ENCODE results near the gene LDLRAD1. TPM values are rescaled to one million over a fixed set of nuclear protein-coding genes. Genes with fewer than 3 reads are reported as not detected.

Gene LDLRAD1, protein sequence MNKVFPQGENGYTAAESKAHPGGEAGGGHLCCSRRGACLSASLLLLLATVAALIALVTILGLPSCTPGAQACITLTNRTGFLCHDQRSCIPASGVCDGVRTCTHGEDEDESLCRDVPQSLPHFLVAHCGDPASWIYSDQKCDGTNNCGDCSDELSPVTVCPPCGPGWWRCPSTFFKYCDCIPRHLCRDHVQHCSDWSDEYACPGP
- 13.7 TPM for total RNA-seq
- long read RNA-seq, transcript LDLRAD1-201 (6 exons, 785 nt), result major isoform, 14 of 28 reads
- long read RNA-seq, partial matches to known transcripts, result 2 of 28 reads
- long read RNA-seq, other reads (novel, unspliced or antisense), result 9 of 28 reads

DNA sequence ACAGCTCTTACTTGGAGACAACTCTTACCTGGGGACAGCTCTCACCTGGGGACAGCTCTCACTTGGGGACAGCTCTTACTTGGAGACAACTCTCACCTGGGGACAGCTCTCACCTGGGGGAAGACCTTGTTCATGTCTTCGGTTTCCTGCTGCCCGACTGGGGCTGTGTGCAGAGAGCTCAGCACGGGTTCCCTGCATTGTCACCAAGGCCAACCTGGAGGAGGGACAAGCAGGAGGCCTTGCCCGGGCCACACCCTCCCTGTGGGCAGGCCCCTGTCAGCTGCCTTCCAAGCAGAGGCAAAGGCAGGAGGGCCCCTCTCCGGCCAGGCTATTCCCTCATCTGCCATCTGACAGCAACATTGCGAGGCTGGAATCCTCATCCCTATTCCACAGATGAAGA lies at the start of gene LDLRAD1:
Gene LDLRAD1, minus strand, starts transcription at position 208 of the 400 bp plus-strand sequence. Its CDS starts 74 bp downstream, at position 134.
- DNase-seq, result no peak
- Histone ChIP-seq H3K4me3 (no peak within 1 kb of the TSS), H3K4me1 (no peaks in the 10 kb centered on the region), H3K27ac (no peak within 1 kb of the TSS), H3K9me3 (no peaks in the 10 kb centered on the region), H3K36me3 (no peaks in the 10 kb centered on the region), H3K27me3 (ENCODE audit: low read depth) (no peaks in the 10 kb centered on the region)
- intact Hi-C loops (cut with DNase I), result no loop called here
- no peak for ATAC-seq
- TF ChIP-seq, protein P1, sequence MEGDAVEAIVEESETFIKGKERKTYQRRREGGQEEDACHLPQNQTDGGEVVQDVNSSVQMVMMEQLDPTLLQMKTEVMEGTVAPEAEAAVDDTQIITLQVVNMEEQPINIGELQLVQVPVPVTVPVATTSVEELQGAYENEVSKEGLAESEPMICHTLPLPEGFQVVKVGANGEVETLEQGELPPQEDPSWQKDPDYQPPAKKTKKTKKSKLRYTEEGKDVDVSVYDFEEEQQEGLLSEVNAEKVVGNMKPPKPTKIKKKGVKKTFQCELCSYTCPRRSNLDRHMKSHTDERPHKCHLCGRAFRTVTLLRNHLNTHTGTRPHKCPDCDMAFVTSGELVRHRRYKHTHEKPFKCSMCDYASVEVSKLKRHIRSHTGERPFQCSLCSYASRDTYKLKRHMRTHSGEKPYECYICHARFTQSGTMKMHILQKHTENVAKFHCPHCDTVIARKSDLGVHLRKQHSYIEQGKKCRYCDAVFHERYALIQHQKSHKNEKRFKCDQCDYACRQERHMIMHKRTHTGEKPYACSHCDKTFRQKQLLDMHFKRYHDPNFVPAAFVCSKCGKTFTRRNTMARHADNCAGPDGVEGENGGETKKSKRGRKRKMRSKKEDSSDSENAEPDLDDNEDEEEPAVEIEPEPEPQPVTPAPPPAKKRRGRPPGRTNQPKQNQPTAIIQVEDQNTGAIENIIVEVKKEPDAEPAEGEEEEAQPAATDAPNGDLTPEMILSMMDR (IDR thresholded peaks at IDR 0.05), result no peak

DNA sequence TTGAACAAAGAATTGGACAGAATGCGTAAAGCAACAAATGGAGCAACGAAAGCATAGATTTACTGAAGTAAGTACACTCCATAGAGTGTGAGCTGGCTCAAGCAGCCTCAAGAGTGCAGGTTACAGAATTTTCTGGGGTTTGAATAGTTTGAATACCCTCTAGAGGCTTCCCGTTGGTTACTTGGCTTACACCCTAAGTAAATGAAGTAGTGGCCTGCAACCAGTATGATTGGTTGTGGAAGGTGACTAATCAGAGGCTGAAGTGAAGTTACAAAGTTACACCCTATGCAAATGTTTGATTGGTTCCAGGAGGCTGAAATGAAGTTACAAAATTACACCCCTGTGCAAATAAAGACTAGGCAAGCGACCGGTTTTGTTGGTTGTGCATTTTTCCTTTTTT lies 46.3 kb upstream of the LDLRAD1 start:
- H3K4me1 ChIP-seq, result no peaks in the 10 kb centered on the region
- H3K27me3 ChIP-seq (ENCODE audit: low read depth), result no peaks in the 10 kb centered on the region
- TF ChIP-seq, protein P1 (IDR thresholded peaks at IDR 0.05), result no peak
- no peaks in the 10 kb centered on the region for H3K36me3 ChIP-seq
- H3K4me3 ChIP-seq, result no peak overlapping the region
- H3K9me3 ChIP-seq, result no peaks in the 10 kb centered on the region
- ATAC-seq, result no peak
- DNase-seq, result no peak
- H3K27ac ChIP-seq, result no peak overlapping the region
- intact Hi-C loops (cut with DNase I), result no loop called here

DNA sequence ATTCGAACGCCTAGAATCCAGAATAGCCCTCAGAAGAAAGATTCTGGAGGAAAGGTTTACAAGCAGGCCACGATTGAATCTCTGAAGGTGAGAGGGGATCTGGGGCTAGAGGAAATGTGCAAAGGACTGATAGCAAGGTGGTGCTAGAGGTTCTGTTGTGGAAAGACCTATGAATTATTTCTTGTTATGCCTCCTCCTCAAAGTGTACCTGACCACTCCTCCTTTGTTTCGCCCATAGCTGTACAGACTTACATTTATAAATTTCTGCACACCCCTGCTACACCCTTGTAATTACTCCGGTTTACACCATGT lies 36.4 kb upstream of the LDLRAD1 start:
- TF ChIP-seq, protein P1 (IDR thresholded peaks at IDR 0.05), result no peak
- Histone ChIP-seq H3K36me3 (no peaks in the 10 kb centered on the region), H3K9me3 (no peaks in the 10 kb centered on the region), H3K4me3 (peak overlapping the region; percentile 98), H3K27ac (peak overlapping the region; percentile 99), H3K4me1 (peaks cover 35% of the 10 kb centered on the region), H3K27me3 (ENCODE audit: low read depth) (no peaks in the 10 kb centered on the region)
- no peak for DNase-seq
- ATAC-seq, result no peak
- intact Hi-C loops (cut with DNase I), result no loop called here

DNA sequence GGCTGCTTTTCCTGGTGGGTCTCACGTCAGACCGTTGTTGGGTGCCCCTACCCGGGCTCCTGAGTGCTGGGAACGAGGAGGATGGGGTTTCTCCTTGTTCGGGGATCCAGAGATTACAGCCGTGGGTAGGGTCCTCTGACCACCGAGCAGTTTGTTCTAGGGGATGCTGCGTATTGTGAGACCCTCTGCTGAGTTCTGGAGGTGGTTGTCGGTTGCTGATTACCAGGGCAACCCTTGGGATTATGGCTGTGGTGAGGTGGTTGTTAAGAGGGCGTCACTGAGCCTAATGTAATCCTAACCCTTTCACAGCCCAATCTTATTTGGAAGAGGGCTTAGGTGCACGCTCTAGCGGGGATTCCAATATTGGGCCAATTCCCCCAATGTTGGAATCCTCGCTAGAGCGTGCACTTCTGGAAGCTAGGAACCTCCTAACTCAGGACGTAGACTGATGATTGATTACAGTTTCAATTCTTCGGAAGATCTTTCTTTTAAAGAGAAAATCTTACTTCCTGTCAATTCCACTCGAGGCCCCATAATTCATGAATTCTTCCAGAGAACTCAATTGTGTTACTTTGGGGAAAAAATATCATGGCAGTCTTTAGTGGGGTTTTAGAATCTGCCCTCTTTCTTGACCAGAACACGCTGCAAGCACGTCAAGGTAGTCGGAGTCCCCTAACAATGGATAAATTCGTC lies 35.9 kb upstream of the LDLRAD1 start:
- H3K9me3 ChIP-seq, result no peaks in the 10 kb centered on the region
- intact Hi-C loops (cut with DNase I), result no loop called here
- ATAC-seq (peak; percentile 1 to 15), DNase-seq (no peak)
- no peaks in the 10 kb centered on the region for H3K27me3 ChIP-seq (ENCODE audit: low read depth)
- no peaks in the 10 kb centered on the region for H3K36me3 ChIP-seq
- H3K4me3 ChIP-seq, result peak overlapping the region; percentile 98
- TF ChIP-seq, protein P1 (IDR thresholded peaks at IDR 0.05), result no peak
- peaks cover 40% of the 10 kb centered on the region for H3K4me1 ChIP-seq
- H3K27ac ChIP-seq, result peak overlapping the region; percentile 99

DNA sequence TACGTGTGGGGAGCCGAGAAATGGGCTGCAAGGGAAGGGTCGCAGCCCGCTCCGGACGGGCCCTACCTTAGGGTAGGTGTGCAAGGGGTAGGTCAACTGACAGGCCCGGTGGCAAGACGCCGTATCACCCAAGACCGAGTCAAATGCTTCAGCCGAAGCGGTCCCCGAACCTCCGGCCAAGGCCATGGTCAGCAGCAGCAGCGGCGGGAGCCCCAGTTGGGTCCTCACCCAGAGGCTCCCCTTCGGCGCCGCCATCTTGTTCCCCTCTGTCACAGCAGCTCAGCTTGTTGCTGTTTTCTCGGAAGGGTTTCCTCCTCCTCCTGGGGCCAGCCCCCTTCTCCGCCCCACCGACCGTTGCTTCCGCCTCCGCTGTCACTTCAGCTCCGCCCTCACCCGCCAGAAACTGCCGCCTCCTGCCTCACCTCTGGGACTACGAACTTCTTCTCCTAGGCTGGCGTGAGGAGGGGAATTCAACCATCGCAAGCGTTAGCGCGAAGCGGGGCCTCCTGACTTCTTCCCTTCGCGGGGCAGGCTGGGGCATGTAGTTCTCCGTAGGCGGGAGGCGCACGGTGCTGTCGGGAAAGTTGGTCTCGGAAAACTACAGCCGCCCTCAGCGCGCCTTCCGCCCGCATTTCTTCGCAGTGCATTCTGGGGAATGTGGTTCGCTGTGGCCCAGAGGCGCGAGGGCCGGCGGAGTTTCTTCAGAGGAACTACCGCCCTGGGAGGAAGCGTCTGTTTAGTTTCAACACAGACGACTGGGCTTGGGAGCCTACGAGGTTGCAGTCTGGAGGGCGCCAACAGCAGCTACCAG lies 35.2 kb upstream of the LDLRAD1 start, which contains the start of the genes TCEANC2 and TMEM59:
Gene TCEANC2, plus strand, starts transcription at position 675 of the 811 bp plus-strand sequence. CDS start 815 bp downstream, outside the sequence.
Gene TMEM59, minus strand, starts transcription at position 271 of the 811 bp plus-strand sequence. Its CDS starts 16 bp downstream, at position 255.
- TF ChIP-seq, protein P1 (IDR thresholded peaks at IDR 0.05), result no peak
- Histone ChIP-seq H3K4me3 (peak within 1 kb of the TSS; percentile 98), H3K9me3 (no peaks in the 10 kb centered on the region), H3K4me1 (peaks cover 48% of the 10 kb centered on the region), H3K27me3 (ENCODE audit: low read depth) (no peaks in the 10 kb centered on the region), H3K27ac (peak within 1 kb of the TSS; percentile 99), H3K36me3 (no peaks in the 10 kb centered on the region)
- DNase-seq, result peak; percentile 99
- intact Hi-C loops (cut with DNase I), result no loop called here
- ATAC-seq, result peak; percentile 98
